HG02970 (cell line): ENCODE data around the gene CCDC54.
"Not testable (repeated sequence)": the region's sequence is repeated elsewhere in the genome, so short reads cannot be mapped to it uniquely, and the experiment has no call there.

ENCODE experiments used
- ATAC-seq: cut with Tn5 transposase; IDR thresholded peaks from one replicate; pipeline ENCODE4 v1.9.1; 2021; ENCODE audit warnings: mild to moderate bottlenecking, moderate library complexity, moderate number of reproducible peaks; ENCODE audit not compliant: unreplicated experiment, low FRiP score

CCDC54 gene

GRCh38 chr3:107377151-107377550, at the start of gene CCDC54:
CCDC54 (plus strand) TSS chr3:107377439; CDS start chr3:107377588, 149 bp downstream.
- ATAC-seq, result no peak

GRCh38 chr3:107328069-107328468, 49.2 kb upstream of the CCDC54 start:
- no peak for ATAC-seq

GRCh38 chr3:107329088-107329487, 48.2 kb upstream of the CCDC54 start:
- ATAC-seq, result no peak

- not testable (repeated sequence) for ATAC-seq
Observed at GRCh38 chr3:107339690-107340089, 37.5 kb upstream of the CCDC54 start.

GRCh38 chr3:107344722-107345121, 32.5 kb upstream of the CCDC54 start:
- no peak for ATAC-seq

- no peak for ATAC-seq
Observed at GRCh38 chr3:107345822-107346405, 31.3 kb upstream of the CCDC54 start.

- no peak for ATAC-seq
Observed at GRCh38 chr3:107346564-107346963, 30.7 kb upstream of the CCDC54 start.

GRCh38 chr3:107347751-107348150, 29.5 kb upstream of the CCDC54 start:
- ATAC-seq, result no peak

- ATAC-seq, result no peak
Observed at GRCh38 chr3:107356706-107357105, 20.5 kb upstream of the CCDC54 start.

- no peak for ATAC-seq
Observed at GRCh38 chr3:107361633-107362032, 15.6 kb upstream of the CCDC54 start.

- ATAC-seq, result no peak
Observed at GRCh38 chr3:107365051-107365450, 12.2 kb upstream of the CCDC54 start.

GRCh38 chr3:107366766-107367165, 10.5 kb upstream of the CCDC54 start:
- no peak for ATAC-seq

- ATAC-seq, result no peak
Observed at GRCh38 chr3:107367353-107367752, 9.9 kb upstream of the CCDC54 start.

- no peak for ATAC-seq
Observed at GRCh38 chr3:107368654-107369398, 8.4 kb upstream of the CCDC54 start.

- no peak for ATAC-seq
Observed at GRCh38 chr3:107369791-107370190, 7.4 kb upstream of the CCDC54 start.

GRCh38 chr3:107370907-107371306, 6.3 kb upstream of the CCDC54 start:
- ATAC-seq, result no peak

GRCh38 chr3:107372506-107372905, 4.7 kb upstream of the CCDC54 start:
- no peak for ATAC-seq

GRCh38 chr3:107373896-107374295, 3.3 kb upstream of the CCDC54 start:
- ATAC-seq, result no peak

- no peak for ATAC-seq
Observed at GRCh38 chr3:107375682-107376081, 1.6 kb upstream of the CCDC54 start.

- no peak for ATAC-seq
Observed at GRCh38 chr3:107382631-107383030, 5.4 kb downstream of the CCDC54 start.

GRCh38 chr3:107384428-107384827, 7.2 kb downstream of the CCDC54 start:
- no peak for ATAC-seq

GRCh38 chr3:107384907-107385306, 7.7 kb downstream of the CCDC54 start:
- no peak for ATAC-seq
